Articular chondrocyte of knee joint (primary cell): ENCODE results near the gene C16orf46. TPM values are rescaled to one million over a fixed set of nuclear protein-coding genes. Genes with fewer than 3 reads are reported as not detected.

Experiments used
- small RNA-seq: library from RNA; depleted of rRNA; stranded (forward); fragments of <200 nt; gene quantifications from one replicate; pipeline ENCODE3, GENCODE V24; 2012
- total RNA-seq: library from RNA; depleted of rRNA; stranded (reverse); fragments of >200 nt; gene quantifications from 2 replicates; pipeline ENCODE4 v1.2.3, GENCODE V29; 2012

The C16orf46 gene
- total RNA-seq, result 0.52 and 0.54 TPM in 2 replicates

GRCh38 chr16:81077076-81077940 is at the start of gene C16orf46:
Gene C16orf46 (minus strand): TSS chr16:81077238. CDS start chr16:81063955, 13,283 bp downstream.

GRCh38 chr16:81095953-81096714 is 19.1 kb upstream of the C16orf46 start, which contains the start of gene GCSH:
Gene GCSH (minus strand): TSS chr16:81096395. CDS start chr16:81096278, 117 bp downstream.

GRCh38 chr16:81035398-81035974 is 41.6 kb downstream of the C16orf46 start, which contains the start of gene ATMIN:
Gene ATMIN (plus strand): TSS chr16:81035842. CDS start chr16:81035871, 29 bp downstream.

Small RNAs within 50 kb of the gene (small RNA-seq; reads per million reads assigned to genes)
- gene AC092718.3 (not detected), gene RNU6-1191P (not detected)

Other genes starting within 250 kb of the C16orf46 start
- gene CMC2, start 70.4 kb downstream of the C16orf46 start, total RNA-seq, result 17.0 and 30.1 TPM in 2 replicates
- gene CENPN, start 70.0 kb downstream of the C16orf46 start, total RNA-seq, result 36.8 and 43.3 TPM in 2 replicates
- gene ATMIN, start 41.4 kb downstream of the C16orf46 start, total RNA-seq, result 59.1 and 60.1 TPM in 2 replicates
- 20.1 and 26.8 TPM in 2 replicates for gene GCSH, start 19.2 kb upstream of the C16orf46 start, total RNA-seq
- gene BCO1, start 161.5 kb upstream of the C16orf46 start, total RNA-seq, result not detected in 2 replicates
- gene GAN, start 237.7 kb upstream of the C16orf46 start, total RNA-seq, result 9.1 and 10.7 TPM in 2 replicates